Keratinocyte (primary cell): Measurements from ENCODE around the gene TEX22. TPM values are rescaled to one million over a fixed set of nuclear protein-coding genes. Genes with fewer than 3 reads are reported as not detected.

Experiments used
- DNase-seq: peaks from one replicate; pipeline ENCODE4 v3.0.0-alpha.2; 2011; ENCODE audit warnings: low read depth, missing footprints, low spot score
- FAIRE-seq: peaks from 2 replicates; lab custom pipeline; 2011; peaks lifted over from hg19 to GRCh38; lab: Jason Lieb, UNC
- H2AFZ ChIP-seq: 2 replicates; pipeline ENCODE4 v1.6.0; 2012; ENCODE audit warnings: low read length, control low read depth, inconsistent platforms; ENCODE audit not compliant: control insufficient read depth
- H3K27ac ChIP-seq: 2 replicates; pipeline ENCODE4 v1.5.1; 2011; ENCODE audit warnings: low read length; ENCODE audit not compliant: control insufficient read depth, insufficient read depth
- H3K27me3 ChIP-seq: 3 replicates; pipeline ENCODE4 v1.6.0; 2011; ENCODE audit warnings: low read length; ENCODE audit not compliant: control insufficient read depth, insufficient read depth; ENCODE audit errors: extremely low read depth
- H3K36me3 ChIP-seq, 2 experiments: 2 replicates in 1 of 2; 3 replicates in 1 of 2; pipeline ENCODE4 v1.5.1; 2011; ENCODE audit warnings: low read length in 2 of 2, mild to moderate bottlenecking in 1 of 2; ENCODE audit not compliant: control insufficient read depth in 2 of 2, insufficient read depth in 2 of 2; ENCODE audit errors: extremely low read depth in 1 of 2
- H3K4me1 ChIP-seq: 3 replicates; pipeline ENCODE4 v1.5.1; 2011; ENCODE audit warnings: low read length; ENCODE audit not compliant: control insufficient read depth, insufficient read depth; ENCODE audit errors: extremely low read depth
- H3K4me2 ChIP-seq: 3 replicates; pipeline ENCODE4 v1.6.0; 2011; ENCODE audit warnings: low read depth, low read length; ENCODE audit not compliant: control insufficient read depth, insufficient read depth; ENCODE audit errors: extremely low read depth
- H3K4me3 ChIP-seq, 3 experiments: fragments of 200-600 bp in 1 of 3; sonication (generic) in 1 of 3; 2 replicates in 2 of 3; 3 replicates in 1 of 3; pipeline ENCODE4 v1.5.1; 2011 to 2016; ENCODE audit warnings: low read length in 3 of 3, mild to moderate bottlenecking in 3 of 3, control low read depth in 2 of 3, inconsistent platforms in 1 of 3, low read depth in 1 of 3, mixed read lengths in 1 of 3, mixed run types in 1 of 3, moderate library complexity in 1 of 3; ENCODE audit not compliant: control insufficient read depth in 2 of 3, insufficient read depth in 2 of 3; ENCODE audit errors: extremely low read depth in 1 of 3
- H3K79me2 ChIP-seq: 2 replicates; pipeline ENCODE4 v1.6.0; 2012; ENCODE audit warnings: low read length; ENCODE audit not compliant: control insufficient read depth, insufficient read depth
- H3K9ac ChIP-seq: 3 replicates; pipeline ENCODE4 v1.6.0; 2011; ENCODE audit warnings: low read length; ENCODE audit not compliant: control insufficient read depth, insufficient read depth; ENCODE audit errors: extremely low read depth
- H3K9me1 ChIP-seq: 3 replicates; pipeline ENCODE4 v1.6.0; 2011; ENCODE audit warnings: low read length; ENCODE audit not compliant: control insufficient read depth, insufficient read depth; ENCODE audit errors: extremely low read depth
- H3K9me3 ChIP-seq: 2 replicates; pipeline ENCODE4 v1.5.1; 2012; ENCODE audit warnings: low read depth, low read length; ENCODE audit not compliant: control insufficient read depth
- H4K20me1 ChIP-seq: 3 replicates; pipeline ENCODE4 v1.6.0; 2011; ENCODE audit warnings: low read length; ENCODE audit not compliant: control insufficient read depth, insufficient read depth; ENCODE audit errors: extremely low read depth
- CTCF ChIP-seq, 3 experiments: IDR thresholded peaks in 1 of 3; conservative IDR thresholded peaks in 1 of 3; optimal IDR thresholded peaks in 1 of 3; 2 replicates in 2 of 3; 3 replicates in 1 of 3; pipeline versions ENCODE3 to v1.5.1; 2011; ENCODE audit warnings: low read length in 3 of 3, mild to moderate bottlenecking in 3 of 3, moderate library complexity in 2 of 3, control low read depth in 1 of 3, inconsistent platforms in 1 of 3; ENCODE audit not compliant: insufficient read depth in 2 of 3; ENCODE audit errors: extremely low read depth in 1 of 3
- EZH2 ChIP-seq: IDR thresholded peaks from one replicate; pipeline ENCODE4 v1.6.1; 2012; ENCODE audit warnings: inconsistent platforms, mild to moderate bottlenecking, low read length, moderate library complexity
- dilution Hi-C: fragments of 300-500 bp; cut with MboI; formaldehyde crosslinking; loops from one replicate; pipeline ENCODE4 v1.7.0; 2020; ENCODE audit warnings: low sequenced_read_pairs; ENCODE audit not compliant: extremely low pct_ligation_motif_present
- polyA plus RNA-seq, 5 experiments: library from polyadenylated mRNA; depleted of rRNA in 3 of 5; stranded (reverse) in 3 of 5; stranded (forward) in 1 of 5; unstranded in 1 of 5; fragments of >200 nt; gene quantifications; 1 replicate in 1 of 5; 2 replicates in 3 of 5; 3 replicates in 1 of 5; pipeline versions ENCODE4 v1.2.1 to v1.2.3, GENCODE V29; 2011 to 2012; ENCODE audit warnings: missing spikeins in 2 of 5, low read depth in 1 of 5, low replicate concordance in 1 of 5

TEX22 gene
- polyA plus RNA-seq, 1 donor (not counting 4 experiments of a cell fraction or from before 2014, with no cell fraction given), result 0.03 TPM

- no peak overlapping the region for H2AFZ ChIP-seq
- no peak overlapping the region for H3K4me2 ChIP-seq
- no peak overlapping the region for H3K4me3 ChIP-seq
- H4K20me1 ChIP-seq, result no peaks in the 10 kb centered on the region
- H3K9me3 ChIP-seq, result no peaks in the 10 kb centered on the region
- no peaks in the 10 kb centered on the region for H3K9me1 ChIP-seq
- no peaks in the 10 kb centered on the region for H3K4me1 ChIP-seq
- no peaks in the 10 kb centered on the region for H3K27me3 ChIP-seq
- no peak overlapping the region for H3K9ac ChIP-seq
- DNase-seq (no peak), FAIRE-seq (no peak)
- no peak overlapping the region for H3K27ac ChIP-seq
- dilution Hi-C loops, result no loop called here
- no peak for TF ChIP-seq EZH2
- TF ChIP-seq CTCF (optimal IDR thresholded peaks at IDR 0.05 in 1 of 3, IDR thresholded peaks at IDR 0.05 in 1 of 3, conservative IDR thresholded peaks at IDR 0.05 in 1 of 3; ENCODE audit: extremely low read depth in 1 of 3, insufficient read depth in 2 of 3, low read length in 3 of 3), result no peak
- no peaks in the 10 kb centered on the region for H3K79me2 ChIP-seq
- H3K36me3 ChIP-seq, result peaks cover 10 to 41% of the 10 kb centered on the region in 2 experiments
These were observed 58.6 kb downstream of the TEX22 start for GRCh38 chr14:105456736-105457617.

- peaks cover 10 to 35% of the 10 kb centered on the region in 2 experiments for H3K36me3 ChIP-seq
- no peak overlapping the region for H3K4me3 ChIP-seq
- no peaks in the 10 kb centered on the region for H3K79me2 ChIP-seq
- no peaks in the 10 kb centered on the region for H3K4me1 ChIP-seq
- FAIRE-seq, result no peak
- H2AFZ ChIP-seq, result no peak overlapping the region
- TF ChIP-seq CTCF (optimal IDR thresholded peaks at IDR 0.05 in 1 of 3, IDR thresholded peaks at IDR 0.05 in 1 of 3, conservative IDR thresholded peaks at IDR 0.05 in 1 of 3; ENCODE audit: extremely low read depth in 1 of 3, insufficient read depth in 2 of 3, low read length in 3 of 3) (no peak), EZH2 (no peak)
- H4K20me1 ChIP-seq, result no peaks in the 10 kb centered on the region
- no peak overlapping the region for H3K27ac ChIP-seq
- DNase-seq, result no peak
- H3K4me2 ChIP-seq, result no peak overlapping the region
- no peaks in the 10 kb centered on the region for H3K27me3 ChIP-seq
- no peaks in the 10 kb centered on the region for H3K9me1 ChIP-seq
- no peaks in the 10 kb centered on the region for H3K9me3 ChIP-seq
- H3K9ac ChIP-seq, result no peak overlapping the region
- dilution Hi-C loops, result no loop called here
These were observed 59.7 kb downstream of the TEX22 start for GRCh38 chr14:105458010-105458409.
